Tibial nerve (tissue), 4 donors: ENCODE data around the gene DBI.

Source experiments
- EP300 ChIP-seq, 2 donors: sonication (generic); formaldehyde crosslinking; IDR thresholded peaks; one replicate each; pipeline ENCODE4 v1.6.1; 2017; ENCODE audit warnings: antibody characterized with exemption in 2 of 2, mild to moderate bottlenecking in 1 of 2
- TF ChIP-seq, protein P1 (sequence below), 5 experiments: fragments of 200-600 bp in 3 of 5; fragments of 450-650 bp in 2 of 5; sonication (generic) in 3 of 5; IDR thresholded peaks; one replicate each; pipeline ENCODE4 v1.5.1; 2016 to 2019; ENCODE audit warnings: antibody characterized with exemption in 5 of 5, mild to moderate bottlenecking in 3 of 5, moderate library complexity in 2 of 5

DNA sequence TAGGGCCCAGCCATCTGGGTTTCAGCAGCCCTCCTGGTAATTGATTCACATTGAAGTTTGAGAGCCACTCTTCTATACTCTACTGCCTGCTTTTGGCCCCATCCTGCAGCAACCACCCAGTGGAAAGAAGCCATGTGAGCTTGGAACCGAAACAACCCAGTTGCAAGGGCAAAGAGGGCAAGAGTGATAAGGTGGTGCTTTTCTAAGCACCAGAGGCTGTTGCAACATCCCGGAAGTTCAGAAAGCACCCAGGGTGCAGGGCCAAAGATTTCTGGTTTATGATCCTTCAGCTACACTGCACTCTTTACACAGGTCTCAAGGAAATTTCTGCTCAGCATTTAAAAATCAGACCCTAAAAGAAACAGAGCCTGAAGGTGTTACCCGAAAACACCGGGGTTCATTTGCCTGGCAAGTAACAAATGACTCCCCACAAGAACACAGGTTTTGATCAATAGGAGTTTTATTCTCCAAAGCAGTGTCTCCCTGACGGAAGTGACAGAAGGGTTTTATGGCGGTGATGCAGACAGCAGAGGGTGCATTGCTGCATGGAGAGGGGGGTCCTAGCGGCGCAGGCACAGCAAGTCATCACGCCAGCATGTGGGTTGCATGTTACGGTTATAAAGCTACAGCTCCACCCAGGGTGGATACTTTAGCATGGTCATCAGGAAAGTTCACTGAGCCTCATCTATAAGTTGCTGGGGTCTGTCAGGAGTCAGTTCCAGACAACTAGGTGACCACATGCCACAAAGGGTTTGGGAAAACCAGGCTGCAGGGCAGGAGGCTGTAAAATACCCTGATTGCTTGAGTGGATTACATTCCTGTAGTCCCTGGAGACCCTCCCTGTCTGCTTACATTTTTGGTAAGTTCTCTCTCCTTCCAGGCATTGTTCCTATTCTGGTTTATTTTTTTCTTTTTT, 36.1 kb downstream of the DBI start:
- no peak for TF ChIP-seq EP300 (IDR thresholded peaks at IDR 0.05)
- TF ChIP-seq, protein P1, sequence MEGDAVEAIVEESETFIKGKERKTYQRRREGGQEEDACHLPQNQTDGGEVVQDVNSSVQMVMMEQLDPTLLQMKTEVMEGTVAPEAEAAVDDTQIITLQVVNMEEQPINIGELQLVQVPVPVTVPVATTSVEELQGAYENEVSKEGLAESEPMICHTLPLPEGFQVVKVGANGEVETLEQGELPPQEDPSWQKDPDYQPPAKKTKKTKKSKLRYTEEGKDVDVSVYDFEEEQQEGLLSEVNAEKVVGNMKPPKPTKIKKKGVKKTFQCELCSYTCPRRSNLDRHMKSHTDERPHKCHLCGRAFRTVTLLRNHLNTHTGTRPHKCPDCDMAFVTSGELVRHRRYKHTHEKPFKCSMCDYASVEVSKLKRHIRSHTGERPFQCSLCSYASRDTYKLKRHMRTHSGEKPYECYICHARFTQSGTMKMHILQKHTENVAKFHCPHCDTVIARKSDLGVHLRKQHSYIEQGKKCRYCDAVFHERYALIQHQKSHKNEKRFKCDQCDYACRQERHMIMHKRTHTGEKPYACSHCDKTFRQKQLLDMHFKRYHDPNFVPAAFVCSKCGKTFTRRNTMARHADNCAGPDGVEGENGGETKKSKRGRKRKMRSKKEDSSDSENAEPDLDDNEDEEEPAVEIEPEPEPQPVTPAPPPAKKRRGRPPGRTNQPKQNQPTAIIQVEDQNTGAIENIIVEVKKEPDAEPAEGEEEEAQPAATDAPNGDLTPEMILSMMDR (IDR thresholded peaks at IDR 0.05): no peak
